Neural progenitor cell (in vitro differentiated cells): ENCODE measurements around the gene LANCL1.

Experiments used
- CTCF ChIP-seq: fragments of 200-600 bp; sonication (generic); IDR thresholded peaks from 2 replicates; pipeline ENCODE4 v1.5.1; 2017; ENCODE audit warnings: antibody characterized with exemption, mild to moderate bottlenecking
- EZH2phosphoT487 ChIP-seq: fragments of 200-600 bp; sonication (generic); IDR thresholded peaks from 2 replicates; pipeline ENCODE4 v1.6.1; 2017; ENCODE audit warnings: antibody characterized with exemption

- no peak for TF ChIP-seq CTCF
- TF ChIP-seq EZH2phosphoT487 = no peak
Measured at GRCh38 chr2:210459880-210460279, 16.7 kb downstream of the LANCL1 start.
